ENCODE results near the gene PHKA1. TPM values are rescaled to one million over a fixed set of nuclear protein-coding genes. Genes with fewer than 3 reads are reported as not detected.

Gene PHKA1
- total RNA-seq, 1 experiment from 2014 or later, result 10.5 TPM

DNA sequence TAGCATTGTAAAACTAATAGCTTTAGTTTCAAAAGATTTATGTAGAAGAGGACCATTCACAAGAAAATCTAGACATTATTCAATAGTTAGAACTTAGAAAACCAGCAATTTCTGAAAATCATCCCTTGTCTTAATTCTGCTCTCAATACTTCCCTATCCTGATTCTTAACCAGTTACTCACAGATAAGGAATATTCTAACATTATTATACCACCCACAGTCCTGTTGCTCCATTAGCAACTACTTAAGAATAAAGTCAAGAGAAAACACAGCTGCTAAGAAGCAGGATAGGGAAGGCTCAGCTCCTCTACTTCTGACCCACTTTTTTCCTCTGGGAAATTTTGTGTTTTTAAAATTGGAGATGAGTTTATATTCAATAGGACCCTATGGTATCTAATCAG lies 47.7 kb downstream of the PHKA1 start:
- ChIA-PET POLR2A (ENCODE audit: low non-redundant PET) (no interaction called here), CTCF (no interaction called here)
- Histone ChIP-seq H3K9me3 (ENCODE audit: low read depth, low read length, poor library complexity, severe bottlenecking) (no peaks in the 10 kb centered on the region), H3K27me3 (replicated peaks; ENCODE audit: insufficient read depth, low read depth, low read length, poor library complexity) (no peaks in the 10 kb centered on the region), H3K4me1 (ENCODE audit: insufficient read depth, low read length, poor library complexity, severe bottlenecking) (no peaks in the 10 kb centered on the region), H3K36me3 (ENCODE audit: insufficient read depth, low read length, poor library complexity, severe bottlenecking) (no peaks in the 10 kb centered on the region), H3K27ac (ENCODE audit: low read depth, low read length, poor library complexity, severe bottlenecking) (no peak overlapping the region), H3K4me3 (ENCODE audit: low read depth, low read length, poor library complexity, severe bottlenecking) (no peak overlapping the region)
- BruUV-seq (replicated peaks), result no TSS peak
- DNase-seq (ENCODE audit: low spot score), result no peak
- intact Hi-C loops (cut with micrococcal nuclease; ENCODE audit: unreplicated experiment), result no loop called here
- TF ChIP-seq, protein P1, sequence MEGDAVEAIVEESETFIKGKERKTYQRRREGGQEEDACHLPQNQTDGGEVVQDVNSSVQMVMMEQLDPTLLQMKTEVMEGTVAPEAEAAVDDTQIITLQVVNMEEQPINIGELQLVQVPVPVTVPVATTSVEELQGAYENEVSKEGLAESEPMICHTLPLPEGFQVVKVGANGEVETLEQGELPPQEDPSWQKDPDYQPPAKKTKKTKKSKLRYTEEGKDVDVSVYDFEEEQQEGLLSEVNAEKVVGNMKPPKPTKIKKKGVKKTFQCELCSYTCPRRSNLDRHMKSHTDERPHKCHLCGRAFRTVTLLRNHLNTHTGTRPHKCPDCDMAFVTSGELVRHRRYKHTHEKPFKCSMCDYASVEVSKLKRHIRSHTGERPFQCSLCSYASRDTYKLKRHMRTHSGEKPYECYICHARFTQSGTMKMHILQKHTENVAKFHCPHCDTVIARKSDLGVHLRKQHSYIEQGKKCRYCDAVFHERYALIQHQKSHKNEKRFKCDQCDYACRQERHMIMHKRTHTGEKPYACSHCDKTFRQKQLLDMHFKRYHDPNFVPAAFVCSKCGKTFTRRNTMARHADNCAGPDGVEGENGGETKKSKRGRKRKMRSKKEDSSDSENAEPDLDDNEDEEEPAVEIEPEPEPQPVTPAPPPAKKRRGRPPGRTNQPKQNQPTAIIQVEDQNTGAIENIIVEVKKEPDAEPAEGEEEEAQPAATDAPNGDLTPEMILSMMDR (conservative IDR thresholded peaks at IDR 0.05; ENCODE audit: low read depth, low read length), result no peak
- no peak for TF ChIP-seq EZH2 (IDR thresholded peaks at IDR 0.05; ENCODE audit: borderline replicate concordance, low read depth, low read length, poor library complexity, severe bottlenecking)

DNA sequence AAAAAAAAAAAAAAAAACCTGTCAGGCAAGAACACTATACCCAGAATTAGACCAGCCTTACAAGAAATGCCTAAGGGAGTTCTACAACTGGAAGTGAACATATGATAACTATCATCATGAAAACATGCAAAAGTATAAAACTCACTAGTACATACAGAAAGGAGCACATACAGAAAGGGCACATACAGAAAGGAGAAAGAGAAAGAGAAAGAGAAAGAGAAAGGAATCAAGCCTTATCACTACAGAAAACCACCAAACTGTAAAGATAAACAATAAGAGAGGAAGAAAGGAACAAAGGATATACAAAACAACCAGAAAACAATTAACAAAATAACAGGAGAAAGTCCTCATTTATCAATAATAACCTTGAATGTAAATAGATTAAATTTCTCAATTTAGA lies 50.4 kb downstream of the PHKA1 start:
- no peaks in the 10 kb centered on the region for H3K9me3 ChIP-seq (ENCODE audit: low read depth, low read length, poor library complexity, severe bottlenecking)
- BruUV-seq (replicated peaks), result no TSS peak
- H3K27me3 ChIP-seq (replicated peaks; ENCODE audit: insufficient read depth, low read depth, low read length, poor library complexity), result no peaks in the 10 kb centered on the region
- TF ChIP-seq, protein P1 (conservative IDR thresholded peaks at IDR 0.05; ENCODE audit: low read depth, low read length), result no peak
- TF ChIP-seq EZH2 (IDR thresholded peaks at IDR 0.05; ENCODE audit: borderline replicate concordance, low read depth, low read length, poor library complexity, severe bottlenecking), result no peak
- H3K27ac ChIP-seq (ENCODE audit: low read depth, low read length, poor library complexity, severe bottlenecking), result no peak overlapping the region
- H3K4me1 ChIP-seq (ENCODE audit: insufficient read depth, low read length, poor library complexity, severe bottlenecking), result no peaks in the 10 kb centered on the region
- ChIA-PET CTCF (no interaction called here), POLR2A (ENCODE audit: low non-redundant PET) (no interaction called here)
- H3K4me3 ChIP-seq (ENCODE audit: low read depth, low read length, poor library complexity, severe bottlenecking), result no peak overlapping the region
- DNase-seq (ENCODE audit: low spot score), result no peak
- H3K36me3 ChIP-seq (ENCODE audit: insufficient read depth, low read length, poor library complexity, severe bottlenecking), result no peaks in the 10 kb centered on the region
- intact Hi-C loops (cut with micrococcal nuclease; ENCODE audit: unreplicated experiment), result no loop called here

DNA sequence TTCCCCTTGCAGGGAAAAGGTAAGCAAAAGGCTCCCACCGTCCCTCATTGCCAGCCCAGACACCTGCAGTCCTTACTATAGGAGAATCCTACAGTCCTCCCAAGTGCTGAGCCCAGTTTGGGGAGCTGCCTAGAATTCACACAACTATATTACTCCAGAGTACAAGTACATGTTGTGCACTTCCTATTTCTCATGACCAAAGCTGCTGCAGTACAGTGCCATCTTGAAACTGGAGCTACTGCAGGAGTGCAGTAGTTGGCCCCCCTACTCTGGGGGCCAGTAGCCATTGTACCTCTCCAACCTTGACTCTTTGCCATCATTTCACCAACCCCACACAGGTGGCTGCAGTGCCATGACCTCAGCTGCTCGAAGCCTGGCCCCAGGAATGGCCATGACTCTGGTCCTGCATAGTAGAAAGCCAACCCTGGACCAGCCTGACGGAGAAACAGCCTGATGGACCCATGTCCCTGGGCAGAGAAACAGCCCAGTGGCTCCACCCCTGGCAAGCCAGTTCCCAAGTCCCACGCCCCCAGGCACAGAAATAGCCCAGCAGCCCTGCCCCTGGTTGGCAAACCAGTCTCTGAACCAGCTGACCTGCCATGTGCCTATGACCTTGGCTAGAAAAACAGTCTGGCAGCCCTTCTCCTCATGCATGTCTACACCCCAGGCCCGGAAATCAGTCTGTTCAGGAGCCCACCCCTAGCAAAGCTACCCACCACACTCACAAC lies 51.9 kb downstream of the PHKA1 start:
- no peaks in the 10 kb centered on the region for H3K27me3 ChIP-seq (replicated peaks; ENCODE audit: insufficient read depth, low read depth, low read length, poor library complexity)
- no peaks in the 10 kb centered on the region for H3K4me1 ChIP-seq (ENCODE audit: insufficient read depth, low read length, poor library complexity, severe bottlenecking)
- intact Hi-C loops (cut with micrococcal nuclease; ENCODE audit: unreplicated experiment), result no loop called here
- POLR2A ChIA-PET (ENCODE audit: low non-redundant PET), result no interaction called here
- no TSS peak for BruUV-seq (replicated peaks)
- H3K36me3 ChIP-seq (ENCODE audit: insufficient read depth, low read length, poor library complexity, severe bottlenecking), result no peaks in the 10 kb centered on the region
- H3K27ac ChIP-seq (ENCODE audit: low read depth, low read length, poor library complexity, severe bottlenecking), result no peak overlapping the region
- no peak for DNase-seq (ENCODE audit: low spot score)
- H3K4me3 ChIP-seq (ENCODE audit: low read depth, low read length, poor library complexity, severe bottlenecking), result no peak overlapping the region
- no peaks in the 10 kb centered on the region for H3K9me3 ChIP-seq (ENCODE audit: low read depth, low read length, poor library complexity, severe bottlenecking)
- TF ChIP-seq, protein P1 (conservative IDR thresholded peaks at IDR 0.05; ENCODE audit: low read depth, low read length), result no peak
- no peak for TF ChIP-seq EZH2 (IDR thresholded peaks at IDR 0.05; ENCODE audit: borderline replicate concordance, low read depth, low read length, poor library complexity, severe bottlenecking)
- CTCF ChIA-PET, result no interaction called here

Measured in A673 (cell line).